Epithelial cell of alveolus of lung (primary cell): ENCODE results near the gene B3GALT2. TPM values are rescaled to one million over a fixed set of nuclear protein-coding genes. Genes with fewer than 3 reads are reported as not detected.

ENCODE experiments used
- total RNA-seq: library from RNA; depleted of rRNA; stranded (reverse); fragments of >200 nt; gene quantifications from 2 replicates; pipeline ENCODE4 v1.2.1, GENCODE V29; 2015

The B3GALT2 gene, protein sequence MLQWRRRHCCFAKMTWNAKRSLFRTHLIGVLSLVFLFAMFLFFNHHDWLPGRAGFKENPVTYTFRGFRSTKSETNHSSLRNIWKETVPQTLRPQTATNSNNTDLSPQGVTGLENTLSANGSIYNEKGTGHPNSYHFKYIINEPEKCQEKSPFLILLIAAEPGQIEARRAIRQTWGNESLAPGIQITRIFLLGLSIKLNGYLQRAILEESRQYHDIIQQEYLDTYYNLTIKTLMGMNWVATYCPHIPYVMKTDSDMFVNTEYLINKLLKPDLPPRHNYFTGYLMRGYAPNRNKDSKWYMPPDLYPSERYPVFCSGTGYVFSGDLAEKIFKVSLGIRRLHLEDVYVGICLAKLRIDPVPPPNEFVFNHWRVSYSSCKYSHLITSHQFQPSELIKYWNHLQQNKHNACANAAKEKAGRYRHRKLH
- total RNA-seq, result 0.24 and 1.8 TPM in 2 replicates

DNA sequence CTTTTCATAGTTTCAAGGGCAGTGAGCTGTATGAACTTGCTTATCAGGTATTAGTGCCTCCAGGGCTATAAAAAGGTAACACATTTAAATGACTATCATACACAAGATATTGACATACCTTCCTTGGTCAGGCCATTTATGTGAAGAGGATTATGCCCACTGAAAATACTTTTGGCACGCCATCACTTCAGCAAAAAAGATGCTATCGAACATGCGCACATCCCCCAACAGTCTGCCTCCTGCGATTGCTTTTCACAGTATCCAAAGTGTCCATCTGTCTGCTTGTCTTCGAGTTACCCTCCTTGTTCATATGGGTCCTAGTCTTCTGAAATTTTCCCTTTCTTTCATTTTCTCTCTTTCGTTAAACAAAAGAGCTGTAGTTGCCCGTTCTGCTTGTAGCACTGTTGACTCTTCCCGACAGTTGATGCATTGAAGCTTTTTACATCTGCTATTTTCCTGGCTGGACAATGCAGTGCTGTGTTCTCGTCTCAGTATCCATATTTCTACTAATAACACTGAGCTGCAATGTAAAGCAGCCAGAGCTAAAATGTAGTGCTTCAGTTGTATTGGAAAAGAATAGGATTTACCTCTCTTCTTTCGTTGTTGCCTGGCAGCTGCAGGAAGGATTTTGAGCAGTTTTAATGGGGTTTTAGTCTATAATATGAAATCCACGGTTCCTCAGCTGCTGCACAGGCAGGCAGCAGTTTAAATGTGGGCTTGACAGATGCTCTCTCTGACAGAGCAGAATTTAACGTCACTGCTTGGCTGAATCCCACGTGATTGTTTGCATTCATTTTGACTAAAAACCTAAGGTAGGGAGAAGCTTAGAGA lies at the start of gene B3GALT2:
B3GALT2 (minus strand) TSS at position 713 of the 831 bp plus-strand sequence. CDS start 5,051 bp downstream, outside the sequence.

Other genes with a start within 250 kb of the B3GALT2 start
- gene UCHL5, start 127.3 kb downstream of the B3GALT2 start, total RNA-seq, result 14.7 and 23.0 TPM in 2 replicates
- 94.7 and 118 TPM in 2 replicates for gene RO60, start 127.0 kb downstream of the B3GALT2 start, total RNA-seq
- 12.5 and 14.9 TPM in 2 replicates for gene GLRX2, start 81.2 kb downstream of the B3GALT2 start, total RNA-seq
- gene CDC73, start 64.6 kb downstream of the B3GALT2 start, total RNA-seq, result 14.1 and 17.3 TPM in 2 replicates